Measurements from ENCODE around the gene NF1.

Gene NF1

GRCh38 chr17:31414550-31414918, 319.8 kb downstream of the NF1 start:
- no peak for DNase-seq

- DNase-seq: no peak
Measured at GRCh38 chr17:31415004-31415454, 320.3 kb downstream of the NF1 start.

GRCh38 chr17:31415640-31416502, 321.1 kb downstream of the NF1 start:
- DNase-seq: no peak

- no peak for DNase-seq
Measured at GRCh38 chr17:31416503-31416923, 321.7 kb downstream of the NF1 start.

GRCh38 chr17:31417051-31417792, 322.4 kb downstream of the NF1 start:
- DNase-seq: no peak

- DNase-seq: no peak
Measured at GRCh38 chr17:31418773-31419350, 324.1 kb downstream of the NF1 start.

- DNase-seq: no peak
Measured at GRCh38 chr17:31422443-31422842, 327.7 kb downstream of the NF1 start.

- DNase-seq: no peak
Measured at GRCh38 chr17:31424944-31425281, 330.1 kb downstream of the NF1 start.

- no peak for DNase-seq
Measured at GRCh38 chr17:31425282-31426040, 330.7 kb downstream of the NF1 start.
